Measurements from ENCODE around the gene B4GALNT2.

GRCh38 chr17:49108318-49108717 is 24.3 kb upstream of the B4GALNT2 start:
- TF ChIP-seq CTCF (IDR thresholded peaks at IDR 0.05): no peak
- no peak for TF ChIP-seq POLR2A (IDR thresholded peaks at IDR 0.05)
- no peak for TF ChIP-seq POLR2AphosphoS5 (IDR thresholded peaks at IDR 0.05; ENCODE audit: insufficient read depth in 1 of 2, low read depth in 1 of 2)
